Smooth muscle cell (in vitro differentiated cells): ENCODE results near the gene LAMTOR5. TPM values are rescaled to one million over a fixed set of nuclear protein-coding genes. Genes with fewer than 3 reads are reported as not detected.

Experiments
- DNase-seq: peaks from one replicate; lab custom pipeline; 2025; ENCODE audit not compliant: unreplicated experiment; lab: John Stamatoyannopoulos, UW
- H2AFZ ChIP-seq: fragments of 200-600 bp; sonication (generic); 2 replicates; pipeline ENCODE4 v1.6.0; 2016; ENCODE audit warnings: antibody characterized with exemption, low read depth, mild to moderate bottlenecking
- H3F3A ChIP-seq: fragments of 200-600 bp; sonication (generic); 2 replicates; pipeline ENCODE4 v1.6.0; 2017; ENCODE audit warnings: antibody characterized with exemption, low read depth
- H3K27ac ChIP-seq: fragments of 200-600 bp; sonication (generic); 2 replicates; pipeline ENCODE4 v1.5.1; 2016; ENCODE audit warnings: low read depth, mild to moderate bottlenecking
- H3K27me3 ChIP-seq: fragments of 200-600 bp; sonication (generic); 2 replicates; pipeline ENCODE4 v1.6.1; 2016; ENCODE audit warnings: low read depth, mild to moderate bottlenecking
- H3K36me3 ChIP-seq: fragments of 200-600 bp; sonication (generic); 2 replicates; pipeline ENCODE4 v1.5.1; 2016; ENCODE audit warnings: low read depth
- H3K4me1 ChIP-seq: fragments of 200-600 bp; sonication (generic); 2 replicates; pipeline ENCODE4 v1.5.1; 2016; ENCODE audit warnings: low read depth
- H3K4me2 ChIP-seq: fragments of 200-600 bp; sonication (generic); 2 replicates; pipeline ENCODE4 v1.6.0; 2016; ENCODE audit warnings: mild to moderate bottlenecking
- H3K4me3 ChIP-seq: fragments of 200-600 bp; sonication (generic); 2 replicates; pipeline ENCODE4 v1.5.1; 2016; ENCODE audit warnings: mild to moderate bottlenecking
- H3K79me2 ChIP-seq: fragments of 200-600 bp; sonication (generic); 2 replicates; pipeline ENCODE4 v1.6.0; 2016; ENCODE audit warnings: low read depth, mild to moderate bottlenecking
- H3K9ac ChIP-seq: fragments of 200-600 bp; sonication (generic); 2 replicates; pipeline ENCODE4 v1.6.0; 2016; ENCODE audit warnings: low read depth
- H3K9me3 ChIP-seq: fragments of 200-600 bp; sonication (generic); replicated peaks from 2 replicates; pipeline ENCODE4 v1.5.1; 2016; ENCODE audit warnings: low read depth
- H4K20me1 ChIP-seq: fragments of 200-600 bp; sonication (generic); 2 replicates; pipeline ENCODE4 v1.6.0; 2016; ENCODE audit warnings: low read depth
- CTCF ChIP-seq: fragments of 200-600 bp; sonication (generic); IDR thresholded peaks from 2 replicates; pipeline ENCODE4 v1.5.1; 2017; ENCODE audit warnings: borderline replicate concordance, mild to moderate bottlenecking, antibody characterized with exemption; ENCODE audit not compliant: insufficient read depth, poor library complexity, severe bottlenecking
- WGBS: methylation state at CpG from one replicate; pipeline ENCODE4 v1.1.7; 2016; ENCODE audit warnings: low lambda C conversion rate; 5-methylcytosine and 5-hydroxymethylcytosine counted together
- polyA plus RNA-seq: library from polyadenylated mRNA; unstranded; fragments of >200 nt; fragmentation: Nextera tagmentation; extraction: Ambion mirVana; gene quantifications from 2 replicates; pipeline ENCODE4 v1.2.1, GENCODE V29; 2016
- total RNA-seq: library from RNA; depleted of rRNA; stranded (reverse); fragments of >200 nt; gene quantifications from 2 replicates; pipeline ENCODE4 v1.2.3, GENCODE V29; 2014

LAMTOR5 gene
- total and polyA plus RNA-seq, 2 experiments from 2014 or later, result 81.1 to 150 TPM

GRCh38 chr1:110384581-110385321 is 22.7 kb downstream of the LAMTOR5 start:
- H3K9ac ChIP-seq, result no peak overlapping the region
- H3K36me3 ChIP-seq, result no peaks in the 10 kb centered on the region
- H4K20me1 ChIP-seq, result no peaks in the 10 kb centered on the region
- TF ChIP-seq CTCF, result no peak
- no peaks in the 10 kb centered on the region for H3F3A ChIP-seq
- H3K9me3 ChIP-seq, result no peaks in the 10 kb centered on the region
- H3K4me2 ChIP-seq, result no peak overlapping the region
- WGBS, result 97% methylated on average over 19 of the region's 19 CpGs
- H3K27ac ChIP-seq, result no peak overlapping the region
- no peaks in the 10 kb centered on the region for H3K79me2 ChIP-seq
- no peak overlapping the region for H3K4me3 ChIP-seq
- H2AFZ ChIP-seq, result no peak overlapping the region
- no peaks in the 10 kb centered on the region for H3K27me3 ChIP-seq
- DNase-seq, result no peak
- H3K4me1 ChIP-seq, result peaks cover under 1% of the 10 kb centered on the region

GRCh38 chr1:110383251-110383990 is 24.1 kb downstream of the LAMTOR5 start:
- Histone ChIP-seq H3K79me2 (no peaks in the 10 kb centered on the region), H3K36me3 (no peaks in the 10 kb centered on the region), H3F3A (no peaks in the 10 kb centered on the region), H3K9ac (no peak overlapping the region), H4K20me1 (no peaks in the 10 kb centered on the region), H3K9me3 (no peaks in the 10 kb centered on the region), H3K4me1 (no peaks in the 10 kb centered on the region), H3K4me3 (no peak overlapping the region), H3K27me3 (no peaks in the 10 kb centered on the region), H2AFZ (no peak overlapping the region), H3K4me2 (no peak overlapping the region), H3K27ac (no peak overlapping the region)
- TF ChIP-seq CTCF, result no peak
- no peak for DNase-seq
- WGBS, result 85% methylated on average over 4 of the region's 5 CpGs

GRCh38 chr1:110380672-110381283 is 26.7 kb downstream of the LAMTOR5 start:
- H3F3A ChIP-seq, result no peaks in the 10 kb centered on the region
- no peaks in the 10 kb centered on the region for H3K9me3 ChIP-seq
- no peak overlapping the region for H3K4me2 ChIP-seq
- no peak overlapping the region for H3K27ac ChIP-seq
- no peak overlapping the region for H3K9ac ChIP-seq
- 82% methylated on average over 10 of the region's 10 CpGs for WGBS
- no peak overlapping the region for H2AFZ ChIP-seq
- TF ChIP-seq CTCF, result no peak
- H3K4me3 ChIP-seq, result no peak overlapping the region
- no peak for DNase-seq
- no peaks in the 10 kb centered on the region for H4K20me1 ChIP-seq
- no peaks in the 10 kb centered on the region for H3K79me2 ChIP-seq
- peaks cover 9% of the 10 kb centered on the region for H3K36me3 ChIP-seq
- no peaks in the 10 kb centered on the region for H3K27me3 ChIP-seq
- no peaks in the 10 kb centered on the region for H3K4me1 ChIP-seq
